HTR-8/SVneo (cell line): Measurements from ENCODE around the gene PLAAT4.
"Not testable (repeated sequence)": the region's sequence is repeated elsewhere in the genome, so short reads cannot be mapped to it uniquely, and the experiment has no call there.

Experiments
- DNase-seq: peaks from one replicate; pipeline ENCODE4 v3.0.0; 2011; ENCODE audit warnings: low spot score, mixed read lengths; ENCODE audit not compliant: insufficient read length
- FAIRE-seq: peaks from 2 replicates; lab custom pipeline; 2011; peaks lifted over from hg19 to GRCh38; lab: Jason Lieb, UNC

The PLAAT4 gene

DNA sequence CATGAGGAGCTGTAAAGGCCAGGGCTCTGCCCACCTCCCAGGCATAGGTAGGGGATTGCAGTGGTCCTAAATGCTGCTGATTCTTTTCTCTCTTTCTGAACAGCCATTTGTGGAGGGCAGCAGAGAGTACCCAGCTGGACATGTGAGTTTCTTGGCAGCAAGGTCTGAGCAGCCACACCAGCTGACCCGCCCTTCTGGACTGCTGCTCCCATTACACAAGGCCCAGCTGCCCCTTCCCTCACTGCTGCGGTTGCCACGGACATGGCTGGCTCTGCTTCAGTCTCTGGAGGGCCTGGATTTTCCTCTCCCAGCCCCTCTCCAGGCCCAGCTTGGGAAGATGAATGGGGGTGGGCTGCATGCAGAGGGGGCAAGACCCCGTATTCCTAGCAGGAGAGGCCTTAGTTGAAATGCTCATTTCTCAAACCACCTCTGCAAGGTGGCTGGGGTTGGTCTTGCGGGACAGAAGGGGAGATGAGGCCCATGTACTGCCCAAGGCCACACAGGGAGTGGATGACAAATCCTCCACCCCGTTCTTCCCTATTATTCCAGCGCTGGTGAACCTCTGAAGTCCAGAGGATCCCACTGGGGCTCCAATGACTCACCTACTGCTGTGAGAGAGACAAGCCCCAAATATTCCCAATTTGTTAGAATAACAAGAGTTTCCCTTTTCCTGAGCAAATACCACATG is 26.1 kb upstream of the PLAAT4 start:
- DNase-seq (no peak), FAIRE-seq (no peak)

DNA sequence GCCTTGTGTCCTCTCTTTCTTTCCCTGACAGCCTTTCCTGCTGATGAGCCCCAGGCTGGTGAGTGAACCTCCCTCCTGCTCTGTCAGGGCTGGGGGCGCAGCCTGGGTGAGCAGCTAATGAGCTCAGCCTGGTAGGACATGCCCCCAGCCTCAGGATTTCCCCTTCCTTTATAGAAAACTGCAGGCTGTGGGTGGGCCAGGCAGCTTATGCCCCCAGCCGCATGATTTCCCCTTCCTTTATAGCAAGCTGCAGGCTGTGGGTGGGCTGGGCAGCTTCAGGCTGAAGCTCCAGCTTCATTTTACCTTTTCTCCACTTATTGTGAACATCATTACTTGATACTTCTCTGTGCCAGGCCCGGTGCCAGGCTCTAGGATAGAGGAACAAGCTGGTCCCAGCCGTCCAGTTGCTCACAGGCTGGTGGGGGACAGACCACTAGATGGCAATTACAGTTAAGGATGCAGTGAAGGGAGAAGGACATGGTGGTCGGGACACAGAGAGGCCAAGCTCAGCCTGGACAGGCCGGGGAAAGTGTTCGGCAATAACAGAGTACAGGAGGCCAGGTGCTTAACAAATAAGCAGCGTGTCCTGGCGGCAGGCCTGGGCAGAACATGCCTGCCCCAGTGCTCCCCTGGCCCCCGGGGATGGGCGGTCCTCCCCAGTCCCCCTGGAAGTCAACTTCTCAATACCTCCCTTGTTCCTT is 25.4 kb upstream of the PLAAT4 start:
- FAIRE-seq (no peak), DNase-seq (no peak)

DNA sequence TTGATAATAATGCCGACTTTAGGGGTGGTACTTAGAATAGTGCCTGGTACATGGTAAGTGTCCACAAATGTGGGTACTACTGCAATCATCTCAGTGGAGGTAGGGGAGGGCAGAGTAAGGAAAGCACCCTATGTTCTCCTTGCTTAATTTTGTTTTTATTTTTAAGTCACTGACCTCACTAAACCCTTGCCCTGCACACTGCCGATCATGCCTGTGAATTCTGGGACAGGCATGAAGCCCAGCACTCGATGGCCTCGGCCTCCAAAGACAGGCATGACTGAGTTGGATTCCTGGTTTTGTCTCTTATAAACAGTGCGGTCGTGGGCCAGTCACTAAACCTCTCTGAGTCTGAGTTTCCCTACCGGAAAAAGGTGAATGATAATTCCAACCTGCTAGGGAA is 23.8 kb upstream of the PLAAT4 start:
- DNase-seq (no peak), FAIRE-seq (no peak)

DNA sequence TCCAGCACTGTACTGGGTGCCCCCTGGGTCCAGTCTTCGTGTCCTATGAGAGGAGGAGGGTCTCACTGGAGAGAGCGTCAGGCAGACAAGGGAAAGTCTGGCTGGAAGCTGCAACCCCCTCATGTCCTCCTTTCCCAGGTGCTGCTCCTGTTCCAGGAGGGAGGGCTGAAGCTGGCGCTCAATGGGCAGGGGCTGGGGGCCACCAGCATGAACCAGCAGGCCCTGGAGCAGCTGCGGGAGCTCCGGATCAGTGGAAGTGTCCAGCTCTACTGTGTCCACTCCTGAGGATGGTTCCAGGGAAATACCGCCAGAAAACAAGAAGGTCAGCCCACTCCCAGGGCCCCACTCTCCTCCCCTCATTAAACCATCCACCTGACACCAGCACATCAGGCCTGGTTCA is 20.5 kb upstream of the PLAAT4 start:
- no peak for DNase-seq
- no peak for FAIRE-seq

DNA sequence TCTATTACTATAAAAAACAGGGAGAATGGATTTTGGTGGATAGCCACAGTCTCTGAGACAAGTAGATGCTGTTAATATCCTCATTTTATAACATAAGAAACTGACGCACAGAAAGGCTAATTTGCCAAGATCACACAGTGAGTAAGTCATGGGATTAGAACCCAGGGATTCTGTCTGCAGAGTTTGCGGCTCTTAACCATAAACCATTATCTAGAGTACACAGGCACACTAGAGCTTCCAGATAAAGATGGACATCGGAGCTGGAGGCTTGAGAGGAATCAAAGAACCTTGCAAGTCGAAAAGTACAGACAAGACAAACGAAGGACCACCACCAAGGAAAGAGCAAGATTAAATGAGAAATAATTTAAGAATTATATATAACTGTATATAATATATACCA is 19.5 kb upstream of the PLAAT4 start:
- DNase-seq (no peak), FAIRE-seq (no peak)

DNA sequence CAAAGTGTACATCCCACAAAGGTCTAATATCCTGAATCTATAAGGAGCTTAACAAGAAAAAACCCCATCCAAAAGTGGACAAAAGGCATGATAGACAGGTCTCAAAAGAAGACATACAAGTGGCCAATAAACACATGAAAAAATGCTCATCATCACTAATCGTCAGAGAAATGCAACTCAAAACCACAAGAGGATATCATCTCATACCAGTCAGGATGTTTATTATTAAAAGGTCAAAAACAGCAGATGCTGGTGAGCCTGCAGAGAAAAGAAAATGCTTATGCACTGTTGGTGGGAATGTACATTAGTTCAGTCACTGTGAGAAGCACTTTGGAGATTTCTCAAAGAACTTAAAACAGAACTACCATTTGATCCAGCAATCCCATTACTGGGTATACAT is 18.1 kb upstream of the PLAAT4 start:
- DNase-seq (no peak), FAIRE-seq (no peak)

DNA sequence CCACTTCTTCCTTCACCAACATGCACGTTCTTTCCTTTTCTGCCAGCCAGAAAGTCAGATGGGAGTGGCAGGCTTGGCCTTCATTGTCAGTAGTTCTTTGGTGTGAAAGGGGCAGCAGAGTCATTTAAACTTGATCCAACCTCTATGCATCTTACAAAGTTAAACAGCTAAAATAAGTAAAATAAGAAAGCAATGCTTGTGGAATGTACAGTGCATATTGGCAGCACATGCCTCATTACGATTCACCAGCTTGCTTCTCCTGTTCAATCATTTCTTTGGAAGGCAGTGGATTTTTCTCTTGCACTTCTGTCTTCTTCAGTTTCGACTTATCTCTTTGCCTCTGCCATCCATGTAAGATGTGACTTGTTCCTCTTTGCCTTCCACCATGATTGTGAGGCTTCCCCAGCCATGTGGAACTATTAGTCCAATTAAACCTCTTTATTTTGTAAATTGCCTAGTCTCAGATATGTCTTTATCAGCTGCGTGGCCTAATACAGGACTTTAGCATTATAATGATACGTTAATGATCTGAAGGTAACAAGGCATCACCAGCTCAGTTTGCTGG is 15.9 kb upstream of the PLAAT4 start:
- no peak for DNase-seq

GRCh38 chr11:63521896-63522295 is 14.7 kb upstream of the PLAAT4 start:
- FAIRE-seq (no peak), DNase-seq (no peak)

More for the DNA sequence above, 15.9 kb upstream of the PLAAT4 start:
- FAIRE-seq, result no peak

DNA sequence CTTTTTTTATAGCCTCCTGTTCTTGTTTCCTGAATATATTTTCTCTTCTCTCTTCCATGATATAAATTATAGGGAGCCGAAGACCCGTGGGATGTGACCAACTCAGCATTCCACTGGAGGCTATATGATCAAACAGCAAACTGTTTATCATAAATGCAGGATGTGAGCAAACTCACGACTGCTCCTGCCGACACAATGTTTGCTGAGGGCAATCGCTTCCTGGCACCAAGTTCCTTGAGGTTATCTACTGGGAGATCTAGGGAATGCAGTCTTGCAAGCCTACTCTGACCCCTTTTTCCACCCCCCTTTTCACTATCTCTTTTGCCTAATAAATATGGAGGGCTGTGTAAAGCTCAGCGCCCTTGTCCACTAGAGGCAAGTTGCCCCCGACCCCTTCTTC is 13.5 kb upstream of the PLAAT4 start:
- FAIRE-seq (no peak), DNase-seq (no peak)

- FAIRE-seq (no peak), DNase-seq (no peak)
These were observed 8.9 kb upstream of the PLAAT4 start for GRCh38 chr11:63527667-63528066.

DNA sequence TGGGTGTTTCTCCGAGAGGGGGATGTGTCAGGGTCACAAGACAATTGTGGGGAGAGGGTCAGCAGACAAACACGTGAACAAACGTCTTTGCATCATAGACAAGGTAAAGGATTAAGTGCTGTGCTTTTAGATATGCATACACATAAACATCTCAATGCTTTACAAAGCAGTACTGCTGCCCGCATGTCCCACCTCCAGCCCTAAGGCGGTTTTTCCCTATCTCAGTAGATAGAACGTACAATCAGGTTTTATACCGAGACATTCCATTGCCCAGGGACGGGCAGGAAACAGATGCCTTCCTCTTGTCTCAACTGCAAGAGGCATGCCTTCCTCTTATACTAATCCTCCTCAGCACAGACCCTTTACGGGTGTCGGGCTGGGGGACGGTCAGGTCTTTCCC is 8.5 kb upstream of the PLAAT4 start:
- FAIRE-seq, DNase-seq: not testable (repeated sequence)

DNA sequence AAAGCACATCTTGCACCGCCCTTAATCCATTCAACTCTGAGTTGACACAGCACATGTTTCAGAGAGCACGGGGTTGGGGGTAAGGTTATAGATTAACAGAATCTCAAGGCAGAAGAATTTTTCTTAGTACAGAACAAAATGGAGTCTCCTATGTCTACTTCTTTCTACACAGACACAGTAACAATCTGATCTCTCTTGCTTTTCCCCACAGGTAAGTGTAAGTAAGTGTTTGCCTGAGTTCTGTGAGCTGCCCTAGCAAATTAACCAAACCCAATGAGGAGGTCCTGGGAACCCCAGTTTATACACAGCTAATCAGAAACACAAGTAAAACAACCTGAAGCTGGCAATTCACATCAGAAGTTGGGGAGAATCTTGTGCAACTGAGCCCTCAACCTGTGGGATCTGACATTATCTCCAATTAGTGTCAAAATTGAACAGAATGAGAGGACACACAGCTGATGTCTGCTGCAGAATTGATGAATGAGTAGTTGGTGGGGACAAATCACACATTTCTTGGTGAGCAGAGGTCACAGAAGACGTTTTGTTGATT is 7.8 kb upstream of the PLAAT4 start:
- not testable (repeated sequence) for DNase-seq, FAIRE-seq

- not testable (repeated sequence) for DNase-seq, FAIRE-seq
These were observed 7.2 kb upstream of the PLAAT4 start for GRCh38 chr11:63529373-63529772.

DNA sequence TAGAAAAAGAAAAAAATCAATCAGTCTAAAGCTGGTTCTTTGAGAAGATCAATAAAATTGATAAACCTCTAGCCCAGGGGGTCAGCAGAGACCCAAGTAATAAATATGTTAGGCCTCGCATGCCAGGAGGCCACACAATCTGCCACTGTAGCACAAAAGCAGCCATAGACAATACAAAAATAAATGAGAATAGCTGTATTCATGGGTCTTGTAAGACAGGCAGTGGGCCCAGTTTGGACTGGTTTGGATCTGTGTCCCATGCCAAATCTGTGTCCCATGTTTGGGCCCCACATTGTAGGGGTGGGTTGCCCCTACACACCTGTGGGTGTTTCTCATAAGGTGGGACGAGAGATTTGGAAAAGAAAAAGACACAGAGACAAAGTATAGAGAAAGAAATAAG is 6.6 kb upstream of the PLAAT4 start:
- FAIRE-seq (no peak), DNase-seq (no peak)

- peak; percentile 31 for DNase-seq
- not testable (repeated sequence) for FAIRE-seq
These were observed 5.4 kb upstream of the PLAAT4 start for GRCh38 chr11:63531074-63531792.

- no peak for DNase-seq
- FAIRE-seq, result no peak
These were observed 4.5 kb upstream of the PLAAT4 start for GRCh38 chr11:63532117-63532516.

DNA sequence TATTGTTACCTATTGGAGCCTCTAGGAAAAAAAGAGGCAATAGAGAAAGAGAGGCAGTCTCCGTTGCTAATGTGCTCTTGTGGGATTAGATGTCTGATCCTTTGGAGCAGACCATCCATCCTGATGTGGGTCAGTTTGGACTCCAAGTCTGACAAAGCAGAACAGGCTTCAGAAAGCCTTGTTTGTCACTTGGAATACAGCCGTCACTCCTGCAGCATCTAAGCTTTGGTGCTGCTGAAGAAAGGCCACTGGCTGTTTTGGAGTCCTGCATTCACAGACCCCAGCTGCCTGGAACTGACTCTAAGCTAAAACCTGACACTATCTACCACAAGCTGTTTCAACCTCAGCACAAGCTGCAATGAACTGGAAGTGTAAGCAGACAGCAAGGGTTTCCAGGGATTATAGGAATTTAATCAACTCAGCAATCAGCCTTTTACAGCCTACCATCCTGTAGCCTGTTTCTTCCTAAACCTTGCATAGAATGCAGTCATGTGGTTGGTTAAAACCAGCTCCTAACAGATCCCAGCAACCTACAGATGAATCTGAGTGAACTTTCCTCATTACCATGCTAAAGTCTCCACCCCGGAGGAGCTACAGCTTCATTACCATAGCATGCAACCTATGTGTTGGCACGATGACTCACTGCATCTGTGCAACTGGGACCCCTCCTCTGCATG is 3.7 kb upstream of the PLAAT4 start:
- DNase-seq (no peak), FAIRE-seq (no peak)

DNA sequence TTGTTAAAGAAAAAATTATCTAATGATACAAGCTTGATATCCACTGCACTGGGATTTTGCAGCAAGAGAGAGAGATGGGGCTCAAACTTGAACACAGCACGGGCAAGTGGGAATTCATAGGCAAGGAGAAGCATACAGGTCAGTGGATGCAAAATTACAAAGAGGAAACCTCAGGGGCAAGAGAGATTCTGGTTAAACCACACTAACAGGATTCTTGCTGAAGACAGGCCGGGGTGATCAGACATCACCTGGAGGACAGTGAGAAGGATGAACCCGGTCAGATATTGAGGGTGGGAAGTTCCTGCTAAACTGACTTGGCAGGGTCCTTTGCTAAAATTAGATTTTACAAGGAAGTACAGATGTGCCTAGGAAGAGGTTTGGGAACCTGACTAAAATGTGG is 2.5 kb upstream of the PLAAT4 start:
- DNase-seq (no peak), FAIRE-seq (no peak)

GRCh38 chr11:63534895-63535461 is 1.6 kb upstream of the PLAAT4 start:
- FAIRE-seq, result no peak
- no peak for DNase-seq

GRCh38 chr11:63535734-63536133 is 874 bp upstream of the PLAAT4 start:
- FAIRE-seq (no peak), DNase-seq (no peak)
